ENCODE measurements around the gene VLDLR. TPM values are rescaled to one million over a fixed set of nuclear protein-coding genes. Genes with fewer than 3 reads are reported as not detected.

The VLDLR gene
- total RNA-seq, 2 experiments from 2014 or later: 0.06 to 0.15 TPM

GRCh38 chr9:2640570-2640969 lies 19.0 kb downstream of the VLDLR start:
- ChIA-PET POLR2A (interaction anchor here (0.7 to 1.7 kb wide), 3 partner anchors 10 to 42 kb away, joined by 3 read pairs; no protein-coding TSS in a partner anchor), CTCF (ENCODE audit: unreplicated experiment) (interaction anchor here (1.1 kb wide), 1 partner anchor 16 kb away, joined by 3 read pairs; no protein-coding TSS in a partner anchor)
- no peak overlapping the region for H3K27ac ChIP-seq (ENCODE audit: low read depth, low read length, poor library complexity, severe bottlenecking)
- H3K4me1 ChIP-seq (ENCODE audit: insufficient read depth, low read length, poor library complexity, severe bottlenecking): no peaks in the 10 kb centered on the region
- H3K79me2 ChIP-seq (ENCODE audit: insufficient read depth, low read depth, low read length): no peaks in the 10 kb centered on the region
- H2AFZ ChIP-seq (ENCODE audit: low read length): no peak overlapping the region
- no peak for TF ChIP-seq EZH2phosphoT487 (IDR thresholded peaks at IDR 0.05; ENCODE audit: borderline replicate concordance, low read depth, low read length)
- TF ChIP-seq, protein P1, sequence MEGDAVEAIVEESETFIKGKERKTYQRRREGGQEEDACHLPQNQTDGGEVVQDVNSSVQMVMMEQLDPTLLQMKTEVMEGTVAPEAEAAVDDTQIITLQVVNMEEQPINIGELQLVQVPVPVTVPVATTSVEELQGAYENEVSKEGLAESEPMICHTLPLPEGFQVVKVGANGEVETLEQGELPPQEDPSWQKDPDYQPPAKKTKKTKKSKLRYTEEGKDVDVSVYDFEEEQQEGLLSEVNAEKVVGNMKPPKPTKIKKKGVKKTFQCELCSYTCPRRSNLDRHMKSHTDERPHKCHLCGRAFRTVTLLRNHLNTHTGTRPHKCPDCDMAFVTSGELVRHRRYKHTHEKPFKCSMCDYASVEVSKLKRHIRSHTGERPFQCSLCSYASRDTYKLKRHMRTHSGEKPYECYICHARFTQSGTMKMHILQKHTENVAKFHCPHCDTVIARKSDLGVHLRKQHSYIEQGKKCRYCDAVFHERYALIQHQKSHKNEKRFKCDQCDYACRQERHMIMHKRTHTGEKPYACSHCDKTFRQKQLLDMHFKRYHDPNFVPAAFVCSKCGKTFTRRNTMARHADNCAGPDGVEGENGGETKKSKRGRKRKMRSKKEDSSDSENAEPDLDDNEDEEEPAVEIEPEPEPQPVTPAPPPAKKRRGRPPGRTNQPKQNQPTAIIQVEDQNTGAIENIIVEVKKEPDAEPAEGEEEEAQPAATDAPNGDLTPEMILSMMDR (conservative IDR thresholded peaks at IDR 0.05; ENCODE audit: low read length): no peak
- intact Hi-C loops (cut with micrococcal nuclease; ENCODE audit: unreplicated experiment): no loop called here
- no peak overlapping the region for H3K4me3 ChIP-seq (ENCODE audit: low read depth, low read length, poor library complexity, severe bottlenecking)
- no peaks in the 10 kb centered on the region for H3K36me3 ChIP-seq (ENCODE audit: insufficient read depth, low read length)
- no peak overlapping the region for H3K4me2 ChIP-seq (ENCODE audit: low read length)
- no TSS peak for BruUV-seq (replicated peaks)
- no peaks in the 10 kb centered on the region for H4K20me1 ChIP-seq (ENCODE audit: insufficient read depth, low read length)
- no peaks in the 10 kb centered on the region for H3K9me2 ChIP-seq (ENCODE audit: insufficient read depth, low read length)
- H3K9me3 ChIP-seq (ENCODE audit: low read length): no peaks in the 10 kb centered on the region
- no peak for DNase-seq (ENCODE audit: low spot score)

- TF ChIP-seq, protein P1 (conservative IDR thresholded peaks at IDR 0.05; ENCODE audit: low read length): no peak
- ChIA-PET POLR2A (interaction anchor here (1.7 kb wide), 1 partner anchor 9 kb away, joined by 3 read pairs; no protein-coding TSS in a partner anchor), CTCF (ENCODE audit: unreplicated experiment) (interaction anchor here (1.1 kb wide), 1 partner anchor 15 kb away, joined by 3 read pairs; no protein-coding TSS in a partner anchor)
- H3K4me3 ChIP-seq (ENCODE audit: low read depth, low read length, poor library complexity, severe bottlenecking): no peak overlapping the region
- no peaks in the 10 kb centered on the region for H4K20me1 ChIP-seq (ENCODE audit: insufficient read depth, low read length)
- intact Hi-C loops (cut with micrococcal nuclease; ENCODE audit: unreplicated experiment): no loop called here
- H3K9me2 ChIP-seq (ENCODE audit: insufficient read depth, low read length): no peaks in the 10 kb centered on the region
- no peak overlapping the region for H3K4me2 ChIP-seq (ENCODE audit: low read length)
- no peak for DNase-seq (ENCODE audit: low spot score)
- no TSS peak for BruUV-seq (replicated peaks)
- no peak overlapping the region for H2AFZ ChIP-seq (ENCODE audit: low read length)
- H3K36me3 ChIP-seq (ENCODE audit: insufficient read depth, low read length): no peaks in the 10 kb centered on the region
- no peaks in the 10 kb centered on the region for H3K9me3 ChIP-seq (ENCODE audit: low read length)
- no peaks in the 10 kb centered on the region for H3K4me1 ChIP-seq (ENCODE audit: insufficient read depth, low read length, poor library complexity, severe bottlenecking)
- H3K27ac ChIP-seq (ENCODE audit: low read depth, low read length, poor library complexity, severe bottlenecking): no peak overlapping the region
- no peaks in the 10 kb centered on the region for H3K79me2 ChIP-seq (ENCODE audit: insufficient read depth, low read depth, low read length)
Measured at GRCh38 chr9:2641033-2641432, 19.4 kb downstream of the VLDLR start.

GRCh38 chr9:2642068-2642467 lies 20.5 kb downstream of the VLDLR start:
- H3K9me2 ChIP-seq (ENCODE audit: insufficient read depth, low read length): no peaks in the 10 kb centered on the region
- H4K20me1 ChIP-seq (ENCODE audit: insufficient read depth, low read length): no peaks in the 10 kb centered on the region
- CTCF ChIA-PET (ENCODE audit: unreplicated experiment): no interaction called here
- H3K79me2 ChIP-seq (ENCODE audit: insufficient read depth, low read depth, low read length): no peaks in the 10 kb centered on the region
- no peaks in the 10 kb centered on the region for H3K36me3 ChIP-seq (ENCODE audit: insufficient read depth, low read length)
- no peak overlapping the region for H2AFZ ChIP-seq (ENCODE audit: low read length)
- no peak for DNase-seq (ENCODE audit: low spot score)
- intact Hi-C loops (cut with micrococcal nuclease; ENCODE audit: unreplicated experiment): no loop called here
- H3K4me1 ChIP-seq (ENCODE audit: insufficient read depth, low read length, poor library complexity, severe bottlenecking): no peaks in the 10 kb centered on the region
- H3K27ac ChIP-seq (ENCODE audit: low read depth, low read length, poor library complexity, severe bottlenecking): no peak overlapping the region
- BruUV-seq (replicated peaks): no TSS peak
- H3K4me3 ChIP-seq (ENCODE audit: low read depth, low read length, poor library complexity, severe bottlenecking): no peak overlapping the region
- POLR2A ChIA-PET: no interaction called here
- H3K4me2 ChIP-seq (ENCODE audit: low read length): no peak overlapping the region
- TF ChIP-seq EZH2phosphoT487 (IDR thresholded peaks at IDR 0.05; ENCODE audit: borderline replicate concordance, low read depth, low read length): no peak
- TF ChIP-seq, protein P1 (conservative IDR thresholded peaks at IDR 0.05; ENCODE audit: low read length): no peak
- no peaks in the 10 kb centered on the region for H3K9me3 ChIP-seq (ENCODE audit: low read length)

All from OCI-LY7 (cell line).